COR-L47 (cell line): ENCODE measurements around the gene GRIK1.

Experiments used
- DNase-seq: peaks from one replicate; lab custom pipeline; 2025; lab: John Stamatoyannopoulos, UW

GRIK1 gene

DNA sequence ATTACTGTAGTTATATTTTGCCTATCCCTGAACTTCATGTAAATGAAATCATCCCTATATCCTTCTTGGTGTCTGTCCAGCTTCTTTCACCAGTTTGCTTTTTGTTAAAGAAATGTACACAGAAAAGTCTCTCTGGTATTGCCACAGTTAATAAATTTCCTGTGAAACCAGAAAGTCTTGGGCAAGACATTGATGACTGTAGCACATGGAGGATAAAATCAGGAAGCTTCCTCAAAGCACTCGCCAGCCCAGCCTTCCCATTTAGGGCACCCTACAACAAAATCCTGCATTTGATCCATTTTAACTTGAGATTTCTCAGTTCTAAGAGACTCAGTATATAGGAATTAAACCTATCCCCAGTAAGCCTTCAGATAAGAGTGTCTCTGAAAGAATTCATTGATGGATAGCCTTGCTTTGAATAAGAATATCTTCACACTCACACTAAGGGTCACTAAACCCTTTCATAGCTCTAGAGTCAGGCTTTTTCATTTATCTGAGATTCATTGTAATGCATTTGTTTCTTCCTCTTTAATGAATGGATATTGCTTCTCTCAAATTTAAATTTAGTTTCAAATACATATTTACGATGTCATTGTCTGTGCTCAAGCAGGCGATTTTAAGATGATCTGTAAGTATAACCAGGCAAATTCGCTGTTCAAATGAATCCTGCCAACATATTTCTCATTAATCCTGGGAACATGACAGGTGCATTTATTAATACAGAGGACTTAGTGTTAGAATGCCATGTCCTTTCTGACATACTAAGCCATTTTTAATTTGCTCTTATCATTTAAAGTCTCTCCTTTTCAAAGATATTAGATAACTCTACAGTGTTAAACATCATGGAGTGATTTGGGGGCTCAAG, 153.1 kb downstream of the GRIK1 start:
- DNase-seq = no peak

DNA sequence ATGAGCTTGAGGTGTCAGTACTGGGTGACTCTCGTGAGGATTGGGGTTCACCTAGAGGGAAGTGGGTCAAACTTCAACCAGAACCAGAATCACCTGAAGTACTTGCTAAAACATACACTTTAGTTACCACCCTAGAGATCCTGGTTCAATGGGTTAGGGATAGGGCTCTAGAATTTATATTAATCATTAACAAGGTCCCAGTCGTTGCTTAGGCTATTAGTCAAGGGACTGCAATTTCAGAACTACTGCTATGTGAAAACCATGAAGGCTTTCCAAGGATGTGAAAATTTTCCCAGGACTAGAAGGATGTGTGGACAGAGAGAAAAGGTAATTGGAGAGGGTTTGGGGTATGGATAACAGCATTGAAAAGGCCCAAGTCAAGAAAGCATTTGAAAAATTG, 162.6 kb downstream of the GRIK1 start:
- DNase-seq = no peak

DNA sequence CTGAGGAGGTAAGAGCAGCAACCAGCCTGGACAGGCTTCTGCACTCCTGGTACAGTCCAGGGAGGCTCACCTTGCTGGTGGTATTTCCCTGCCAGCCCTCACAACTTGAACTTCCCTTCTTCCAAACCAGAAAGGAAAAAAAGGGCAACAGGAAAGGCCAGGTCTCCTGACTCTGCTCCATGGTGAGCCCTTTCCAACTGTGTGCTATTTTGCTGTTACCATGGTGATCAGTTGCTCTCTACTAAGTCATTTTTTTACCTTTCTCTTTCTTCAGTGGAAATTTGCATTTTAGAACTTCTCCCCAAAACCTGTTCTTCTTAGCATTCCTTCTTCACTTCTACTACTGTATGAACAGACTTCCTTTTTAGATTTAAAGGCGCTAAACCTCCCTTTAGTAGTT, 164.3 kb downstream of the GRIK1 start:
- DNase-seq = no peak

DNA sequence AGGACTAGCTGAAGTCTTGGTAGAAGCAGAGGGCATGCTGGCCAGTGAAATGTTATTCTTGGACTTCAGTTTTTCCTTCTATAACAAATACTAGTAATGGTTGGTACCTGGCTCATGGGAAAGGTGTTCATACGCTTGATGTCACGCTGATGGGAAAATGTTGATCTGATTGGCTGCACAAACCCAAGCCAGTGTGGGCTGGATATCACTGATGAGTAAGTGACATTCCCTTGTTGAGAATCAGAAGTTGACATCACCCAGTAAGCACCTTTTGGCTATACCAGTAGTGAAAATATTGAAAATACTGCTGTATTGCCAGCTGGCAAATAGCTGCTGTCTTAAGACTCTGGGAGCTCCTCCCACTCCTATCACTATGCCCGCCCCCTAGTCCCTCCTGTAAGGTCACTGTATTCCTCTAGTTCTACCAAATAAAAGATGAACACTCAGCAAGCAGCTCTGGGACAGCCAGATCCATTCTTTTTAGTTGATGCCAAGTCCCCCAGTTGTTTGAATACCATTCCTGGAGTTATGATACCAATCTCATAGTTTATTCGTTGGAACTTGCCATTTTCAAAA, 168.2 kb downstream of the GRIK1 start:
- DNase-seq = no peak

DNA sequence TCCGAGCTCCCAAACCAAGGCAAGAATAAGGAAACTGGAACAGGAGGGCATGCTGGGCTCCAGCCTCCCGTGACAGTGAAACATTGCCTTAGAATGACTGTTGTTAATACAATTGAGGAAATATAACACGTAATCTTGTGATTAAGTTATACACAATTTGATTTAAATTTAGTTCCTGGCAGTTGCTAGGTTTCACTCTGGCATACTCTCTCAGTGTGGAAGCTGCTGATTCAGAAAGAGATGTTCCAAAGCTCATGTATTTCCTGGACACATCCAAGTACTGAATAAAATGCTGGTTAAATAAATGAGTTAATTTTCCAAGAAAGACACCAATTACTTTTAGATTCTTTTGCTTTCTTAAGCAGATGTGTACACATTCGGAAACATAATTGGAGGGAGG, 176.1 kb downstream of the GRIK1 start:
- DNase-seq = no peak

DNA sequence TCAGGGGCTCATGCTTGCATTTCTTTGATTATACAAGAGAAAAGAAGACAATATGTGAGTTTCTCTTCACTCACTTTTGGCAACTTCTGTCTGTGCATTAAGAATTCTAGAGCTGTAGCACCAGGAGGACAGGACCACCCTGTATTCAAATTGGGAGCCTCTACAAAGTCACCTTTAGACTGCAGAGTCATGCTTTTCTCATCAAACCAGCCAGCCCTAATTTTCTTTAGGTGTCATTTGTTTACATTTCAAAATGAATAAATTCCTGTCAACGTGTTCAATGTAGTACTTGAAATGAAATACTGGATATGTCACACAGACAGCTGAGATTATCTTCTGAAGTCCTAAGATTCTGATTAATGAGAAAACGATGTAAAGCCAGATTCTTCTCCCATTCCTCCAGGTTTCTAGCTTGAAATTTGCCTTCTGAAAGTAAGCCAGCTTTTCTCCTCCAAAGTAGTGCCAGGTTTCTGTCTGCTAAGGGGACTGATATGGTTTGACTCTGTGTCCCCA, 177.2 kb downstream of the GRIK1 start:
- no peak for DNase-seq

DNA sequence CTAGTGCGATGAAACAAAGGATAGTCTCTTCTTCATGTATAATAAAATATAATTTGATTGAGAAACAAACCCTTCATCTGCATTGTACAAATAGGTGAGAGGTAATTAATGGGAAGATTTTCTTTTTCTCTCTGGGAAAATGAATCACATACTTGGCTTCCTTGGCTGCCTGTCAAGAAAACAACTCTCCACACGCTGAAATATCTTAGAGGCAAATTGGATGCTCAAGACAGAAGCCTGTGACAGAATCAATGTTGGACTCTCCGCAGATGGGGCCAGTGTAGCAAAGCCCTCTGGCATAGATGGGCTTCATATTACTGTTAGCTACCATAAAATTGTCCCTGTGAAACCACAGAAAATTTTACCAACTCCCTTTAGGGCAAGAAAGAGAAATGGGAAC, 186.6 kb downstream of the GRIK1 start:
- no peak for DNase-seq

DNA sequence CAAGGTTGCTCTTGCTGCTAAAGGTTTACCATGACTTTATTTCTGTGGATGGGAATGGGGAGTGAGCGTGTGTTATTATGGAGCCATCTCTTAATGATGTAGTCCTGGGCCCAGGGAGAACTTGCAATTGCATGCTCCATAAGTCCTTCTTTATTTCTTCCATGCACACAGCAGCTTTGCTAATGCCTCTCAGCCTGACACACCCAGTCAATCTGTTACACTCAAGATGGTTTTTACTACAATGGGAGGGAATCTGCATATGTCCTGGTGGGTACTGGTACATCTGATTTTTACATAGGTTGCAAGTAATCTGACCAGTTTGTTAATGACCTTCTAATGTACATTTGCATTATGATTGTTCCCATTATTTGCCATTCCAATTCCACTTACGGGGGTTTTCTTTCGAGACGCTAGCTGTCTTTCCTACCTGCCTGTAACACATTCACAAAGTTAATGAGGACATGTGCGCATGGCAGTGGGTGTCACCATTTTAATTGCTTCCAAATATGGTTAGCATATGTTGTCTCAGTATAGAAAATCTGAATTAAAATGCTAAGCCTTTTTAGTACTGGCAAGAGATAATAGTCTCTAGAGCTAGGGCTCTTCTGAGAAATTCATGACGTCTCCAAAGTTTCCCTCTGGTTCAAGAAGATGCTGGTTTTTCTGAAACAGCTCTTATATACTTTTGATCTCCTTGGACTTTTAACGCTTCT, 188.2 kb downstream of the GRIK1 start:
- no peak for DNase-seq

DNA sequence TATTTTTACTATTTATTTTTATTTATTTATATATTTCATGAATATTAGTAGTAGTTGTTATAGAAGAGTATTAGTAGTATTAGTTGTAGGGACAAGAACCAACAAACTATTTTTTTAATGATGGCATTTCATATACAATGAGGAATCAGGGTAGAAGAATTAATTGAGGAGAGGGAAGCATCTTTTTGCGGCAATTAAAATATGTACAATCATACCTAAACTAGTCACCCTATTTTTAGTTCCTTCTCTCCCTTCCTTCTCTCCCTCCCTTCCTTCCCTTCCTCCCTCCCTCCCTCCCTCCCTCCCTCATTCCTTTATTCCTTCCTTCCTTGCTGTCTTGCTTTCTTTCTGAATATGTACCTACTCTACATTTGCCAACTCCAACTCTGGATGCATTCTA, 189.8 kb downstream of the GRIK1 start:
- DNase-seq = no peak

DNA sequence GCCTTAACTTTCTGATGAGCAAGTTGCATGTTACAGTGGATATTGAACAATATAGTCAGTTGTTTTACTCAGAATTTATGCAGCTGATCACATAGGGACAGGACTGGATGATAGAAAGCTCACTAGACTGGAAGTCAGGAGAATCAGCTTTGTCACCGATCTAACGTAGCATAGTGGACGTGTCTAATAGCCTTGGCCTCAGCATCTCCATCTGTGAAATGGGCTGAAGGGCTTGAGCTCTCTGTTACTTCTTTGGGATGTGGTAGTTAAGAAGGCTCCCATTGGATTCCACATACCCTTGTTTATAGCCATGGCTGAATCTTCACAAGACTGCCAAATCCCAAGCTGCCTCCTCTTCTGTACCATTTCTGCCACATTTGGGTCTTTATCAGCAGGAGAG, 190.6 kb downstream of the GRIK1 start:
- DNase-seq = no peak

DNA sequence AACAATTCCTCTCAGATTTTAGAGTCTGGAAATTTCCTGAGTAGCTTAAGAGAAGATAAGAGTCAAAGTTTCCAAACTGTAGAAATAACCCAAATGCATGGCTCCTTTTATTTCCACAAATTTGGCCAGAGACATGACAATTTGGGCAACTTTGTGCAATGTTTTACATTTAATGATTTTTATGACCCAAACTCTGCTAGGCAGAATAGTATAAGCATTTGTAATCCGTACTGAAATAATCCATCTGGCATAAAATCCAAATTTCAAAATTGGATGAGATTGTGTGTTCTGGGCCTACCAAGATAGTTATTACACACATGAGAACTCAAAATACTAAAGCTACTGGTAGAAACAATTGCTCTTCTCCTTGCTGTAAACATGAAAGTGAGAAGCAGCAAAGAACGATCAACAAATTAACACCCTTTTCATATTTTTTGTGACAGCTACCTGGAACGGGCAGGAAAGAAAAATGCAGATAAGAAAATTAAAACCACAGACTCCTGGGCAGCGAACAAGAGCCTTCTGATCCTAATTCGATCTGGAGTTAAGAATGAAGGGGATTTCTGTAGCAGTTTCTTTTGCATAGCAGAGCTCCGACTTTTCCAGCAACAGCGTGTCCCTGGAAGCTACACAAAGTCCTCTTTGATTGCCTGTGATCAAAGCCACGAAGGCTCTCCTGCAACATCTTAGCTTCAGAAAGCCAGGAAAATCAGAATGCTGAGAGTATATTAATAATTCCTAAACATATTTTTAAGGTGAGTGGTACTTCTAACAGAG, 191.2 kb downstream of the GRIK1 start:
- no peak for DNase-seq

DNA sequence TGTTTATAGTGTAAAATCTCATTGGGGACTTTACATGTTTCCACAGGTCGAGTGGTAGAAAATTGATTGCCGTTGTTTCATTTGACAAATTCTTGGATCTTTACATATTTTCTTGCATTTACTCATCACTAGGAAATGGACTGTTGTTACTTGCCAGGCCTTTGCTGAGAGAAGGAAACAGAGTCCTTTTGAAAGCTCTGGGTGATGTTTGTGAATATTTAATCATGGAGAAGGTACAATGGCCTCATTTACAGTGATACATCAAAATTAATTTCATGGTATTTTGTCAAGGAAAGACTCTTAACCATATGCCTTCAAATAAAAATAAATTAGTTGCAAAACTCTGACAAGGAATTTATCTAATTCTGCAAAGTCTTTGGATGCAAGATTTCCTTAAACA, 198.0 kb downstream of the GRIK1 start:
- DNase-seq = no peak

DNA sequence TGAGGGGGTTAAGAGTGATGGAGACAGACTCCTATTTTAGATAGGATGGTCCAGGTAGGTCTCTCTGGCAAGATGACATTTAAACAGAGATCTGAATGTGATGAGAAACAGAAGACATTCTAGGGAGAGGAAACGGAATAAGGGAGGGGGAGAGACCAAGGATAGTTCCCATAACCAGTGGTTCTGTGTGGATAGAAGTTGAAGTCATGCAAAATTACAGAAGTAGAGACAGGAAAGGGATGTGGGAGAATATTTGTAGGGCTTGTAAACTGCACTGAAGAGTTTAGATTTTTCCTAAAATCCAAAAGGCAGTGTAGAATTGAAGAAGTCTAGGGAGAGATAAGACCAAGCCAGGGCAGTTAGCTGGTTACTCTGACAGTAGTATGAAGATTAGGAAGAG, 200.6 kb downstream of the GRIK1 start:
- no peak for DNase-seq

DNA sequence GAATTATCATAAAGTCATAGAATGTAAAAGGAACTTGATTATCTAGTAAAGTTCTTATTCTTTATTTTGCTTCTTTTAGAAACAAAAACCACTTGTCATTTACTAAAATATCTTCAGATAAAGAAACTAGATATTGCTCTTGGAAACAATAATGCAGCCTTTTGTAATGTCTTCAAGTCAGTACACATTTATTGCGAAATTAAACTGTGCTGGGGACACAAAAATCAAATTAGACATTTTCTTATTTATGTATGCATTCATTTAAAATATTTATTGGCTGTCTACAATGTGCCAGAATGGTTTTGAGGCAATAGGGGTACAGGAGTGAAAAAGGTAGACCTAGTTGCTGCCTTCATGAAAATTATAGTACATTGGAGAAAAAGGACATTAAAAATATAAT, 201.1 kb downstream of the GRIK1 start:
- no peak for DNase-seq

DNA sequence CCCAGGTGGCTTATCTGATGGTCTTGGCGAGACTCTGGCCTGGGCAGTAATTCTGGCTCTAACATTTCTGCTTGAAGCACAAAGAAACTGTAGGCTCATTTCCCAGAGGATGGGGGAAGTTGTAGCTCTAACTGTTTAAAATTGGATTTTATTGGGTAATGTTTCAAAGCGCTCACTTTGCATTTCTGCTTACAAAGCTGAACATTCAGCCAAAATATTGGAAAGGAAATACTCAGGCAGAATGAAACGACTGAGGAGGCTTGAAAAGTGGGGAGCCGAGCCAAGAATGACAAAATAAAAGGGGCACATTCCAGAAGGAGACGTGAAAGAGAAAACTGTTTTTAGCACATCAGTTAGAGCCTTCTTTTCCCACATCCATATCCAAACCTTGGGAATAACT, 202.6 kb downstream of the GRIK1 start:
- DNase-seq = no peak

DNA sequence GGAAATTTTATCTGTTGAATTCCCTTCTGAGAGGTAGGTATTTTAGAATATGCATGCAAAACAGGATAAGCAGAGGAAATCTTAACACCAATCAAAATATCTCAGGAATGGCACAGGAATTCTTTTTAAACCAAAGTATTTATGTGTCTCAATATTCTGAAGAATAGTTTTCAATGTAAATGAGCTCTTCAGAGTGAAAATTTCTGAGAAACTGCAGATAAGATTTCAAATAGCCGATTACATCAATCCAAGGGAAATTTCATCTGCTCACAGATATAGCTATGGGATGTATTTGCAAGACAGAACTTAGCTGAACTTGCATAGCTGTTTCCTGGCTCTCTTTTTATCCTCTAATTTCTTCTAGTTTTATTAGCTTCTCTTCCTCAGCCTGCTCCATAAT, 209.5 kb downstream of the GRIK1 start:
- no peak for DNase-seq

DNA sequence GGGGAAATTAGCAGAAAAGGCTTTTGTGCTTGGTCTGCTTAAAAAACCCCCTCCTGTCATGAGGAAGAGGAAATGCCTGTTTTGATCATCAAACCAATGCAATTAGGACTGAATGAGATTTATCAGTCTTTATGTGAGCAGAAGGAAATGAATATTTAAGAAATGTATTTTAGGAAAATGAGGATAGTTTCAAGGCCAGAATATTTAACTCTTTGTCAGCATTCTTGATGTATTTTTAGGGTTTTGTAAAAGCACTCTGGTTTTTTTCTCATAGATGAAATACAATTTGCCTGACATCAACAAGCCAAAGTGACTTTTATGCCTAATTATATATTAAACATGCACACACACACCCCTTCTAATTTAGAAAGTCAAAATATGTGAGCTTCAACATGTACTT, 213.8 kb downstream of the GRIK1 start:
- DNase-seq = no peak

DNA sequence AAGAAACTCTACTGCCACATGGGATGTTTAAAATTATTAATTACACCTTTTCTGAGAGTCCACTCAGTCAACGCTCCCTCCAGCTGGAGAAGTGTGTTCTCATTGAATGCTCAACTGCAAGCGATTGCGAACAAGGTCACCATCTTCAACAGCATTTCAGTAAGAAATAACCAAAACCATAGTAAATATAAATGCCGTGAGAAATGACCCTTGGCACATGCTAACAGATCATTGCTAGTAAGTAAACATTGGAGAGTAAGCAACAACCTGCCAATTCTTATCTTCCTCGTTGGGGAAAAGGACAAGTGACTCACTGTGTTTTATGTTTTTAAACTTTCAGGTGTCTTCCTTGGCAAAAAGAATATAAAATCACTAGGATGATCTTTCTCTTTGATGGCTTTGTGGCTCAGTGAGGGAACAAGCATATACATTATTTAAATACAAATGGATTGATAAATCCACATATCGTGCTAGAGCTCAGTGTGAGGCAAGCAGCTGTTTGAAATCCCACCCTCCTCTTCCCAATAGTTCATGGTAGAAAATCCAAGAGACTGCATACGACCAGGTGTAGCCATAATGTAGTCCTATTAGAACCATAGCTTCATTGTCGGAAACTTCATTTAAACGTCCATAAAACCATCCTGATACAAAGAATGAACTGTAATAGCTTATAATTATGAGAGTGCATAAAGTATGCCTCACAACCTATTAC, 214.6 kb downstream of the GRIK1 start:
- no peak for DNase-seq

DNA sequence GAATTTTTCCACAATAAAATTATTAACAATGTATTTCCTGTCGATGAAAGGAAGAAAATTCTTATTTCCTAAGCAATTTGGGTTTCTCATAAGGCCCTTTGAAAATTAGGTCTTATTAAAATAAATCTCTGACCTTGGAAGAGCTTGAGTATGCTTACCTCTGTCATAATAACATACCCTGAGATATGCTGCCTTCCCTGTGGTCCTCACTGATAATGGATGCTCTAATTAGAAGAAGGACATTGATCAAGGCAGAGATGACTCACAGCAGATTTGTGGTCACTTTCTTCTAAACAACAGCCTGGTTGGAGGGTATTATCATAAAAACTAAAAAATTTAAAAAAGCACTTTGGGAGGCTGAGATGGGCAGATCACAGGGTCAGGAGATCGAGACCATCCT, 217.8 kb downstream of the GRIK1 start:
- DNase-seq = no peak

DNA sequence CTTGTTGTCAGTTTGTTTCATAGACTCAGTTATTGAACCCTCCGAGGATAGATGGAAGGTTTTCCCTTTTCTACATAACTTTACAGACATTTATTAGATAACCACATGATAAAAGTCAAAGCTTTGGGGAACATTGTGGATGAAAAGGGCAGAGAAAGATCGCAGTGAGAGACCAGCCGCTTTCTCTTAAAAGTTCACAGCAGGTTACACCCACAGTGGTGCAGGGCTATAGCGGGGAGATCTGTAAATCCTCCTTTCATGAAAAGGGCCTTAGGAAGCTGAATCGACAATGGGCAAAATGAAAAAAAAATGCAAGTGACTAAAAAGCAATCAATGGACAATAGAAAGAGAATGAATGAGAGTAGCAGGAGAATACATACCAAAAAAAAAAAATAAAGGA, 218.6 kb downstream of the GRIK1 start:
- no peak for DNase-seq

DNA sequence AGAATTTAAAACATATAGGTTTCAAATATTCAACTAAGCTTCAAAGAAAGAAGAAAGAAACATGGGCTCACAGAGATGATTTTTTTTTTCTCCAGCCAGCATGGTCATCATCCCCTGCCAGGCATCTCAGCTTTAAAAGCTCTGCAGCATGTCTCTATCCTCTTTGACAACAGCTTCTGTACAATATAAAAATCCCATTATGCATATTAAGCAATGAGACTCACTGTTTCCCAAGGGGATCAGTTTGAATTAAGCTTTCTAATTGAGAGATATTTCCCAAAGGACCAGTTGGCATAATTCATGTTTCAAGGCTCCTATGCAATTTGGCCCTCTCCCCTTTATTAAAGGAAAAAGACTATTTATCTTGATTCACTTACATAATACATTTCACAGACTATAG, 220.3 kb downstream of the GRIK1 start:
- DNase-seq = no peak
